ENCODE data around the gene REEP6.

- TF ChIP-seq, protein P1, sequence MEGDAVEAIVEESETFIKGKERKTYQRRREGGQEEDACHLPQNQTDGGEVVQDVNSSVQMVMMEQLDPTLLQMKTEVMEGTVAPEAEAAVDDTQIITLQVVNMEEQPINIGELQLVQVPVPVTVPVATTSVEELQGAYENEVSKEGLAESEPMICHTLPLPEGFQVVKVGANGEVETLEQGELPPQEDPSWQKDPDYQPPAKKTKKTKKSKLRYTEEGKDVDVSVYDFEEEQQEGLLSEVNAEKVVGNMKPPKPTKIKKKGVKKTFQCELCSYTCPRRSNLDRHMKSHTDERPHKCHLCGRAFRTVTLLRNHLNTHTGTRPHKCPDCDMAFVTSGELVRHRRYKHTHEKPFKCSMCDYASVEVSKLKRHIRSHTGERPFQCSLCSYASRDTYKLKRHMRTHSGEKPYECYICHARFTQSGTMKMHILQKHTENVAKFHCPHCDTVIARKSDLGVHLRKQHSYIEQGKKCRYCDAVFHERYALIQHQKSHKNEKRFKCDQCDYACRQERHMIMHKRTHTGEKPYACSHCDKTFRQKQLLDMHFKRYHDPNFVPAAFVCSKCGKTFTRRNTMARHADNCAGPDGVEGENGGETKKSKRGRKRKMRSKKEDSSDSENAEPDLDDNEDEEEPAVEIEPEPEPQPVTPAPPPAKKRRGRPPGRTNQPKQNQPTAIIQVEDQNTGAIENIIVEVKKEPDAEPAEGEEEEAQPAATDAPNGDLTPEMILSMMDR (IDR thresholded peaks at IDR 0.05 in 8 of 11, conservative IDR thresholded peaks at IDR 0.05 in 3 of 11): no peak
- no peak for TF ChIP-seq POLR2A (IDR thresholded peaks at IDR 0.05)
Observed at GRCh38 chr19:1470055-1470304, 21.0 kb upstream of the REEP6 start.
